Left hindlimb (tissue), 1 donor: ENCODE data around the gene CAPZB.

Experiments
- DNase-seq: peaks from one replicate; pipeline ENCODE4 v3.0.0-alpha.2; 2018

CAPZB gene

DNA sequence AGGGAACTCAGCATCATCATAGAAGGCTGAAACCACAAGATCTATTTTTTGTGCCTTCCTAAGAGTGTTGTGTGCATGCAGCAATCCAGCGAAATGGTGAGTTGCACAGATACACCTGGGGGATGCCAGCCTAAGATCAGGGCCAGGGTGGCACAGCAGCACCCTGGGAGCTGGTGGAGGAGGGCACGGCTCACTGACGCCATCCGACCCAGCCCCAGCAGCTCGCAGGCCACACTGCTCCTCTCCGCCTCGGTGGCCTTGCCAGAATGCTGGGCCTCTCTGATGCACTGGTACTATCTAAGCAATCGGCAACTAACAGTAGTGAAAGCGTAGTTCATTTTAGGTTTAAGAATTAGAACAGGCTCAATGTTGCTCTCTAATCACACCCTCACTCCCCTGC is 37.8 kb downstream of the CAPZB start:
- no peak for DNase-seq

DNA sequence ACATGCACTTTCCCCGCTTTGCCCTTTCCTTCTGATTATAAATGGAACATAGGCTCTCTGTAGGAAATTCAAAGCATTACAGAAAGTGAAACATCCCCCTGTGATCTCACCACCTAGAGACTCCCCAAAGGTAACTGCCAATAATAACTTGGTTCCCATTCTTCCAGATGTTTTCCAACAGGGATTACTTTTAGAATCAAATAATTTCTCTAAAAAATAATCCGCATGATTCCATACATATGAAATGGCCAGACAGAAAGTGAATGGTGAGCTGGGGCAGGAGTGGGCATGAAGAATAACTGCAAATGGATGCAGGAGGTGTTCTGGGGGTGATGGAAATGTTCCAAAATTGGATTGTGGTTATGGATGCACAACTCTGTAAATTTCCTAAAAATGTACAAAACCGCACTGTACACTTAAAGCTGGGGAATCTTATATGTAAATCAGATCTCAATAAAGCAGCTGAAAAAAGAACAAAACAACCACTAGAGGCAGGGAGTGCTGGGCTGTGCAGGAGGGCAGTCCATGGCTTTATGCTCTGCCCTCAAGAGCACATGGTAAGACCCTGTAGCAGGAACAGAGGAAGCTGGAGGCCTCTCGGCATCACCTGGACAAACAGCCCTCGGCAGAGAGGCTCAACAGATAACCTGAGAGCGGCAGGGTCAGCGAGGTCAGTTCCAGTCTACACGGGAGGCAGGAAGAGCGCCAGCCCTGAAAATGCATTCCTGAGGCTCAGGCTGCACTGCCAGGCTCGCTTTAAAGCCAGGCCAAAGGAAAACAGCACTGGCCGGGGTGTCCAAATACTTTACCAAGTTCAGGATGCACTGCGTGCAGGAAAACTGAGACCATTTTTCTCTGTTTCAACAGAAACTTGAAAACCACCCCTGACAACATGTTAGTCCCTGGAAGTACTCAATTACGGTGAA is 39.7 kb downstream of the CAPZB start:
- DNase-seq: no peak

DNA sequence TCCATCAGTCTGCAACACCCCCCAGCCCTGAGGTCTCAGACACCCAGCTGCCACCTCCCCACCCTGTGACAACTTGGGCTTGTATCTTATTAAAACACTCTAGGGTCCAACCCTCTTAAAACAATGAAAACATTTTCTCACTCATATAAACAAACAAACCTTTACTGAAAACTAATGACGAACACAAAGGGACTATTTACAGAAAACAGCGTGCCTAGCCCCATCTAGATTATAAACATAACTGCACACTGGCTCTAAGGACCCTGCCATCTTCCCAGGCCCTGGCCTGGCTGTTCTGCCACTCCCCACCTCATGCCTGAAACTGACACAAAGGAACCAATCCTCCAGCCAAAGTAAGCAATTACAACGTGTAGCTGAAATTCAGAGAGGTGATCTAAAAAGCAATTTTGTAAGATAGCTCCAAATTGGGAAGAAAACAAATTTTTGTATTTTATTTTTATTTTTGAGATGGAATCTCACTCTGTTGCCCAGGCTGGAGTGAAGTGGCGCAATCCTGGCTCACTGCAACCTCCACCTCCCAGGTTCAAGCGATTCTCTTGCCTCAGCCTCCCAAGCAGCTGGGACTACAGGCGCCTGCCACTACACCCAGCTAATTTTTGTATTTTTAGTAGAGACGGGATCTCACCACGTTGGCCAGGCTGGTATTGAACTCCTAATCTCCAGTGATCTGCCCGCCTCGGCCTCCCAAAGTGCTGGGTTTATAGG is 40.9 kb downstream of the CAPZB start:
- no peak for DNase-seq

DNA sequence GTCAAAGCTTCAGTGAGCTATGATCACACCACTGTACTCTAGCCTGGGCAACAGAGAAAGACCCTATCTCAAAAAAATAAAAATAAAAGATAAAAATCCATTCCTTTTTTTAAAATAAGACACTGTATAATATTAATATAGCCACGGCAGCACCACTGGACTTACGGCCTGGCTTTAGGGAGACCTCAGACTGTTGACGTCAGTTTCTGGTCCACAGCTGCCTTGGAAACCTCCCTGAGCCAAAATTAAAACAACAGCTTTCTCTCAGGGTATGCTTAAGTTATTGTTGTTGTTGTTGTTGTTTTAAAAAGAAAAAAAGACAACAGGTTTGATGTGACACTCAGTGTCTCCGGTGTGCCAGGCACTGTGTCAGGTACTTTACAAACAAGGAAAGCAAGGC is 42.0 kb downstream of the CAPZB start:
- no peak for DNase-seq

DNA sequence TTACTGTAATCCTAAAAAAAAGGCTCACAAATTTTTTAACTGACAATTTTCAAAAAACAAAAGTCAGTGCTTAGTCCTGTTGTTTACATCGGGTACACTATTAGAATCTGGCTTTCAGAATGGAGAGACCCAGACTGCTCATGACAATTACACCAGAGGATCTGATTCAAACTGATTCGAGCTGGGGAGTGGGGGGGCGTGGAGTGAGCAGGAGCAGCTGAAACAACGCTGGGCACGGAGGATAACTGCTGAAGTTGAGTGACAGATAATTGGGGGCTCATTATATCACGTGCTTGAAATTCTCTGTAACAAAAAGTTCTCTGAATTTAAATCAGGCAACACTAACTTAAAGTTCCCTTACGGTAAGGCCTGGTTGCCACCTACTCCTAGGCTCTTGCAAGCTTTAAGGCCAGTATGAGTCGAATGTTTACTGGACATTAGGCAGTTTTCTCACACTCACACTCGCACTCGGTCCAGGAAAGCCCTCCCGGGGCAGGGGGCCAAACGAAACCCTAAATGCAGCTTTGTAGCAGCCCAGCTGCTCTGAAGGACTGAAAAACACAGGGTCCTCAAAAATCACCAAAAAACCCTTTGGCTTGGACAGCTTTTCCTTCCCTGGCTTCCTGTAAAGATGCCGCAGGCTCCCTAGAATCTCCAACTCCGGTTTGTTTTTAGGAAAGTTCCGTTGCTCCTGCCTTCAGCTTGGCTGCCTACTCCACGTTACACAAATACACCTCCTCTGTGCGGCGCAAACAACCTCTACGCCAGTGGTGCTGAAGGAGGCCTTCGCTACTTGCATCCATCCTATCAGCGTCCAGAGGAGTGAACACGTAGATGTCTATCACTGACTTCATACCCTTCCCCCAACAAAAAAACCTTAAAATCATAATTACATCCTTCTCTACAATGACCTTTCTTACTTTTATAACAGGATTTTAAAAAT is 42.9 kb downstream of the CAPZB start:
- DNase-seq: no peak

DNA sequence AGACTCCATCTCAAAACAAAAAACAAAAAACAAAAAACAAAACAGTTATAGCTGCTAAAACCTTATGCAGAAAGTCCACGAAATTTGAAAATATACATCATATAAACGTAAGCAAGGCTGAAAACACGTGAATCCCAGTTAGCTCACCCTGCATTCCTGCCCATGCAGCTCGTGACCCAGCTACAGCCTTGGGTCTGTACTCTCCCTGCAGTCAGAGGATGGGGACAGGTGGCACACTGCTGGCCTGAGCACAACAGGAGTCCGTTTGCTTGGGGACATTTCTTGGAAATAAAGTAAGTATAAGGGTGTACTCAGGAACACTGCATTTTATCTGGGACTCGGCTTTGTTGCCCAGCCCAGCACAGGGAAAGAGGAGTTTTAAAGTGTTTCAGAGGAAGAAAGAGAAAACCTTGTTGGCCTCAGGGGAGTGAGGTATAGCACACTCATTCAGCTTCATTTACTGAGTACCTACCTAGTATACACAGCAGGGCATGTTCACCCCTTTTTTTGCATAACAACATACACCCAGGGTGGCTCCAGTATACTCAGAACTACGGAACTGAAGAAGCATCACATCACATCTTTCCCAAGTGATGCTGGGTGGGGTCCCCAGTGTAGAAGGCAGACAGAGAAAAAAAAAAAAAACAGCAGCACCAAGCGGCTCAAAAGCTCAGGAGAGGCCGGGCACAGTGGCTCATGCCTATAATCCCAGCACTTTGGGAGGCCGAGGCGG is 44.1 kb downstream of the CAPZB start:
- no peak for DNase-seq

DNA sequence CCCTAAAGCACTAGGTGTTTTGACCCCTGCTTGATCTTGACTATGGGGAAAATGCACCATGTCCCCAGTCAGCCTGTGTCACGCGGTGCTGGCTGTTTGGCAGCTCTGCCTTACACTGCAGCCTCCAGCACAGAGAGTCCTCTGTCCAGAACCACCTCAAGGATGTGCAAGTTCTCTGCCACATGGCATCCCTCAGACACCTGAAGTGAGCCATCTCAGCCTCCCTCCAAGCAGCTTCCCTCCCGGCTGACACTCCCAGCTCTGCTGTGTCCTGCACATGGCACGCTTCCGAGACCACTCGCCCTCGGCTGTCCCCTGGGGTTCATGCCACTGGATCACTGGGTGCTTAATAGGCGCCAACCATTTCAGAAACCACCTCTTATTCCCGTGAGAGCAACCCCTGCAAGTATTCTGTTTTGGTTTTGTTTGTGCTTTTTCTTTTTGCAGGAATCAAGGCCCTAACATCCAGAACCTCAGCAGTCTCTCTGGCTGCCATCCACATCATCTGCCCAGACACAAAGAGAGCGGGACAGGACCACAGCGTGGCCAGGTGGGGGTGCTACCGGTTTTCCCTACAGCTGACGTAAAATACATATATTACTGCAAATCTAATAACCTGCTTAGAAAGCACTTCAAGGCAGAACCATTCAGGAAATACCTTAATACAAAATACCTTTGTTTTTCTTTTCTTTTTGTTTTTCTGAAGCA is 45.7 kb downstream of the CAPZB start:
- no peak for DNase-seq

DNA sequence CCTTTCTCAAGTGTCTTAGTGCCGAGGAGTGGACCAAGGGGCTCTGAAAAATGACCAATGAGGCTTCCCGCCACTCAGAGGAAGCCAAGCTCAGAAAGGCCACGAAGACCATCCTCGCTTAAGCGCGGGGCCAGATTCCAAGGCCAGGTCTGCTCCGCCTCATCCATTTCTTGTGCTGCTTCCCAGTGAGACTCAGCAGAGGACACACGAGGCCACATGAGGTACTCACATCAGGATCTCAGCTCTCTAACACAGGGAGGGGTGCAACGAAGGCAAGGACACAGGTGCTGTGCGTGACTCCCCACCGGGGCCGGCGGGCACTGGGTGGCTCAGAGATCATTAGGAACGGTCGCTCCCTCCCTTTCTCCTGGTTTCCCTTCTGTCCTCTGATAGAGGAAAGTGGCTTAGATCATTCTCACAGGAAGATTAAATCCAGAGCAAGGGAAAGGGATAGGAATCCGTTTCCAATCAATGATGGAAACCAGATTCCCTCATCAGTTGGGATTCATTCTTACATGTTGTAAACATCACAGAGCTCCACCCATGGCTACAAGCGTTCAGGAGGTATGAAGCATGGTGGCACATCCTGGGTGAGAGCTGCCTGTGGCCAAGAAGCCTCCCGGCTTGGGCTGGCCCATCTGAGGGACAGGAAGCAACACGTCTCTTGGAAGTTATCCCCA is 46.7 kb downstream of the CAPZB start:
- DNase-seq: no peak

DNA sequence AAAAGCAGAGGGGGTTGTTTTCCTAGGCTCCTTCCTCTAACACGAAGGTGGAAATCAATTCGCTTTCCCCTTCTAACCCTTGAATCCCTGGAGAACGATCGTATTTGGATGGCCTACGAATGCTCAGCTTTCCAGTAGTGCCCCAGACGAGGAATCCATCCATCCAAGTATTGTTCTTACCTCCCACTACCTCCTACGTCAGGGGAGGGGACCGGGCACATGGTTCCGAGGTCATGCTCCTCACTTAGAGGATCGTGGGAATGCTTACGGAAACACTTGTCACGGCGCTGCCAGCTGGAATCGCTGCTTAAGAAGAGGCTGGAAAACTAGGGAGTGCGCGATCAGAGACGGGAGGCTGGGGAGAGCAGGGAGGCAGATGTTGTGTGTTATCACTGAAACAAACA is 47.4 kb downstream of the CAPZB start:
- DNase-seq: peak; percentile 85

DNA sequence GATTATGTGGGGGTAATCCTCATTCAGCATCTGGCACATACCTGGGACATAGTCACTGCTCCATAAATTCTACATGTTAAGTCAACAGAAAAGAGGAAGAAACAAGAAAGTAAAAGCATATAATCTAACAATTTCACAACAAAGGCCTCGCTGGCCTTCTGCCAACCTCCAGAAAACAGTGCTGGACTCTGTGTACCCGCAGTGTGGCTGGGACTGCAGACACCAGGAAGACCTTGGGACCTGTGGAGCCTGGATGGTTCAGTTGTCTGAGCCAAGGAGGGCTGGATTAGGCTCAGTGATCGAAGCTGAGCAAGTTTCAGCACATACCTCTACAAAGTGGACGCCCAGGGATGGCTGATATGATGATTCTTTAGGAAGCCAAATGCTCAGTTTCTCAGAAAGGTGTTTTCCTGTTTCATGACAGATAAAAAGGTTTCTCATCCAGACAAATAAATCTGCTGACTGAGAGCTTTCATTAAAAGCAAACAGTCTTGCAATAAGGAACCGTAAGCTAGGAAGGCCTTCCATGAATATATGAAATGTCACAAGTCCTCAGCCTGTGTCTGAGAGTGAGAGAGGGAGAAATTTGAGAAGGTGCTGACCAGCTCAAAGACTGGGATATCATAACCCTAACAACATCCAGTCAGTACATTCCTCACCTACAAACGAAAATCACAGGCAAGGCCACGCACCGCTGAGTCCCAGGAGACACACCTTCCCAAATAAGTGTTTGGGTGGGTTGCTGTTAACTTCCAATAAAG is 48.4 kb downstream of the CAPZB start:
- DNase-seq: no peak

DNA sequence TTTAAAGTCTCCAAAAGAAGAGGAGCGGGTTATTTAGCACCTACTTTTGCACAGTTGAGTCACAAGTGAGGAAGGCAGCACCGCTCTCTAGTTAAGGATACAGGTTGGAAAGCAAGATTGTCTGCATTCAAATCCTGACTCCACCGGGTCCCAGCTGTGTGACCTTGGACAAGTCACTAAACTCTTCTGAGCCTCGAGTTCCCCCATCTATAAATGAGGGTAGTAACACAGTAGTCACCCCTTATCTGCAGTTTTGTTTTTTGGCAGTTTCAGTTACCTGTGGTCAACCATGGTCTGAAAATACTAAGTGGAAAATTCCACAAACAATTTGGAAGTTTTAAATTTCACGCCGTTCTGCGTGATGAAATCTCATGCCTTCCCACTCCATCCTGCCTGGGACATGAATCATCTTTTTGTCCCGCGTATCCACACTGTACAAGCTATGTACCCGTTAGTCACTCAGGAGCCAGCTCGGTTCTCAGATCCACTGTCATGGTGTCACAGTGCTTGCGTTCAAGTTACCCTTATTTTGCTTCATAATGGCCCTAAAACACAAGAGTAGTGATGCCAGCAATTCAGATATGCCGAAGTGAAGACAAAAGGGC is 49.4 kb downstream of the CAPZB start:
- DNase-seq: no peak

DNA sequence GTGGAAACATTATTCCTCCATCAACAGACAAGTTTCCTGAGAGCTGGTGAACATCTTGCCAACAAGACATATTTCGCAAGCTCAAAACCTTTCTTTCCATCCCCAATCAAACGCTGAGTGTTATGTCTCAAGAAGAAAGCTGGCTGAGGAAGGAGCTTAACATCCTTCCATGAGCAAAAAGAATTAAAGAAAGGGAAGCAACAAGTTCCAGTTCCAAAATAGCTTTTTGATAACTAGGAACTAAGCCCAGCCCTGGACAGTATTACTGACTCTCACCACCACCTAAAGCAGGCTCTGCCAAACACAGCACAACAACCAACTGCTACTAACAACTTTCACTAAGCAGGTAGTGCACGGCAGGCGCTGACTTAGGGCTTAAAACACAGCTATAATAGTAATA is 50.2 kb downstream of the CAPZB start:
- no peak for DNase-seq

DNA sequence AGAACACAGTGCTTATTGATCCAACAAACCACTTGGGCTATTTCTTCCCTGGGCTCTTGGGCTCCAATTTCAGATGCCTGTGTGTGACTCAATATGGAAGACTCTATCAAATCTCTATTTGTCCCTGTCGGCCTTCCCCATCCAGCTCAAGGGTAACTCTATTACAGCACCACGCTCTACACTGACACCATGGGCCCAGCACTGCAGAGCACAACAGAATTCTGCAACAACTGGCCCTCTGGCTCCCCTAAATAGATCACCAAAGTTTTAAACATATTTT is 51.7 kb downstream of the CAPZB start:
- no peak for DNase-seq

DNA sequence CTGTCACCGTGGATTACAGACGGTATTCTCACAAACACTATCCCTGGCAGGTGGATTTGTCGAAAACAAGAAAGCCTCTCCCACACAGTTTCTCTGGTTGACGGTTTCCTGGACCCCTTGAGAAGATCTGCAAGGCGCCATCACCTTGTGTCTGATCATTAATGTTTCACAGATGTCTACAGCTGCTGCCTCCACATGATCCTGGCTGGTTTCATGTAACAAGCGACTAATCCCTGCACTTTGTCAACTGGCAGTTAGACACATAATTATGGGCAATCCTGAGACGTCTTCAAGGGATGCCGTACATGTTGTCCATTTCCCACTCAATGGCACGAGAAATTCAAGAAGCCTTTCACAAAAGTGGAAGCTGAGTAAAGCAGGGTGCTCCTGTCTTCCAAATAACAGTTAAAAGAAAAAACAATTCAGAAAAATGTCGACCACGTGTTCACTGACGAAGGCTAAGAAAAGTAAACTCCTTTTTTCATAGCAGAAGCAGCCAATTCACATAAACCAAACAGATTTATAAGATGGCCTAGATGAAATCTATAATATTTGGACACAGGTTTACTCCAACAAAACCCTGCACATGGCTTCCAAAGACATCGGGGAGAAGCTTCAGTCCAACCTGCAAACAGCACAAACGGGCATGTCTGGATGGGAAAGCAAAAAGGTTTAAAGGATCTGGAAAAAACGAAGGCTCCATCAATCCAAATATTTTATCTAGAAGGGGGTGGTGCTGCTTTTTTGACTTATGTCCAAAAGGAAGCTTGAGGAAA is 52.2 kb downstream of the CAPZB start:
- no peak for DNase-seq

DNA sequence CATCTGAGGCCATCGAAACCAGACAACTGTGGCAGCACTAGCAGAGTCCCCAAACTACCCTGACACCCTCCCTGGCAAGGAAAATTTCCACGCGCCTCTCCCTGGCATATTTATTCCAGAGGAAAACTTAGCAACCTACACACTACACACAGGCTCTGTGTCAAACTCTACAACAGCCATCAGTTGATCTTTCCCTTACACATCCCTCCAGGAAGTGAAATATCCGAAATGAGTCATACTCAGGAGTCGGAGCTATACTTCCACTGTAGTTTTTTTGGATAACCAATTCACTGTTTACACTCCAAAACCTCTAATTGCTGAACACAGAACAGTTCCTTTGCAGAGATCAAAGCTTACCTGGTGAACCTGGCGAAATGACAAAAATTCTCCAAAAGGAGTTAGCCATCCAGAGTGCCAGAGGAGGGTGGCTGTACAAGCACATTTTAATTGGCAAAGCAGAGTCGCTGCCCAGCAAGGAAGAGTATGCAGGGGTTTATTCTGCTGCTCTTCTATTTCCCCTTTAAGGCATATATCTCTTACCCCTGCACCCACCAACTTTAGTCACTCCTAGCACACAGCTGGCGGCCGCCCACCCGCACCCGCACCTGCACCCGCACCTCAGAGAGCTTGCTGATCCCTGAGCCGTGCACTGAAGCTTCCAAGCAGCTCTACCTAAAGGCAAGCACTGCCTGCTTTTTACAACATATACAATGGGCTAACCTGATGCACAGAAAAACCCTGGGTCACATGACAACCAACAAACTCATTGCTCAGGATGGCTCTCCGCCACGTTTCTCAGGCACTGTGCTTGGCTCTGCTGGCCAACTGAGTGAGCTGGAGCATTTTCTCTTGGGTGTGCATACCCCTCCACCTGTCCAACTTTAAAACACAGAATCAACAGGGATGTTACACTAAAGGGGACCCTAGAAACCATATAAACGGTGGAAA is 54.9 kb downstream of the CAPZB start:
- DNase-seq: peak; percentile 73

DNA sequence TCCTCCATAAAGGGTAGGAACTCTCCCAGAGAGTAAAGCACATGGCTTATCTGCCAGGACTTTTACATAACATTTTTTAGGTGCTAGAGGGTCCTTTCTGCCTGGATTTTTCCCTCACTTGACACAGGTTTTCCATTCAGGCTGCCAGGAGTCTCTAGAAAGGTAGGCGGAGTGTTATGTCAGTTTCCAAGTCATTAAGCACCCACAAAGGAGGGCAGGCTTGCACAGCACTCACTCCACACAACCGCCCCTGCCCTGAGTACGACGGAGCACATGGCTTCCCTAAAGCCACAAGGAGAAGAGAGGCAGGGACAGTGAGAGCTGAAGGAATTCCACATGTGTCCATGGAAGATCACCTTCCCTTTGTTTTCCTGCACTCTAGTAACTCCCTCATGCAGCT is 55.7 kb downstream of the CAPZB start:
- no peak for DNase-seq

DNA sequence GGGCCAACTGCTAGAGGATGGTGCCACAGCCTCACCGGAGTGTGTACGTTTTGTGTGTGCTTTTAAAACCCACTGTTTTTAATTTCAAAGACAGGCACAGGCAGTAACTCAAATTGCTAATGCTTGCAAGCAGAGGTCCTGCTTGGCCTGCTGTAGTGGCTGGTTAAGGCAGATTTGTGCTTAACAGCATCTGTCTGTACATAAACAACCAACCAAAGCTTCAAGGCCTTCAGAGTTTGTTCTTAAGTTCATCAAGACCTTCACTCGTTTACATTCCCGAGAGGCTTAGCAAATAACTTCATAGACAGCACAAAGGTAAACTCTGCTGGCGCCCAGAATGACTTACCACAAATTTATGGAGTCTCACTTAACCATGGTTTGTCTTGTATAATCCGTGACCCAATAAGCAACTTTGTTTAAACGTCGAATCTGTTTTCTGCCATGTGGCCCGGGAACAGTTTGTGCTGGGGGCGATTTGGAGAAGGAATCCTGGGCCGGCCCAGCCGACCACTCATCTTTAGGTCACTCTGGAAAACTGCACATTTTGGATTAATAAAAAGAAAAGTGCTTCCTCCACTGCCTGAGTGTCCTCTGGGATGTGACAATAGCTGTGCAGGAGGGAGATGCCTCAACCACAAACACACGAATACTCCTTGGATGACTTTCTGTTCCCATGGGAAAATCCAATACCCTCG is 58.1 kb downstream of the CAPZB start:
- DNase-seq: no peak
